Right lobe of liver (tissue), 6 donors: ENCODE results near the gene TMEM8B. TPM values are rescaled to one million over a fixed set of nuclear protein-coding genes. Genes with fewer than 3 reads are reported as not detected.
"Not testable (repeated sequence)": the region's sequence is repeated elsewhere in the genome, so short reads cannot be mapped to it uniquely, and the experiment has no call there.

Experiments used
- ATAC-seq, 4 donors: fragments of 200-7000 bp; cut with Tn5 transposase; one replicate each; pipeline ENCODE4 v1.9.1; 2020; ENCODE audit warnings: mild to moderate bottlenecking in 4 of 4, moderate library complexity in 4 of 4
- DNase-seq, 3 donors: peaks; one replicate each; pipeline ENCODE4 v3.0.0-alpha.2; 2020
- H3K27ac ChIP-seq, 3 donors: fragments of 200-600 bp; one replicate each; pipeline ENCODE4 v1.8.0; 2022
- H3K27me3 ChIP-seq, 2 donors: fragments of 200-600 bp; one replicate each; pipeline ENCODE4 v1.8.0; 2022
- H3K36me3 ChIP-seq, 4 donors: fragments of 200-600 bp; sonication (generic) in 1 of 4; one replicate each; pipeline versions ENCODE4 v1.5.1 to v1.8.0; 2017 to 2022; ENCODE audit warnings: control low read depth in 1 of 4
- H3K4me1 ChIP-seq, 4 donors: fragments of 200-600 bp; sonication (generic) in 1 of 4; one replicate each; pipeline versions ENCODE4 v1.5.1 to v1.8.0; 2017 to 2022; ENCODE audit warnings: control low read depth in 1 of 4
- H3K4me3 ChIP-seq, 3 donors: fragments of 200-600 bp; one replicate each; pipeline ENCODE4 v1.8.0; 2022
- H3K9me3 ChIP-seq, 4 donors: fragments of 200-600 bp; sonication (generic) in 1 of 4; one replicate each; pipeline versions ENCODE4 v1.5.1 to v1.8.0; 2017 to 2022; ENCODE audit warnings: control low read depth in 1 of 4
- POLR2A ChIP-seq: fragments of 450-650 bp; IDR thresholded peaks from one replicate; pipeline ENCODE4 v1.6.1; 2017; ENCODE audit warnings: antibody characterized with exemption, mild to moderate bottlenecking
- WGBS: methylation state at CpG from one replicate; pipeline ENCODE4 v1.1.6; 2018; ENCODE audit warnings: low coverage, low lambda C conversion rate; ENCODE audit not compliant: insufficient coverage; ENCODE audit errors: missing lambda C conversion rate; 5-methylcytosine and 5-hydroxymethylcytosine counted together
- intact Hi-C, 2 donors: fragments of 100-400 bp; cut with DNase I; formaldehyde crosslinking; loops; one replicate each; pipeline versions ENCODE4 v1.11.2 to v1.14.1; 2022
- total RNA-seq, 6 experiments: library from RNA; depleted of rRNA in 2 of 6; stranded (reverse); fragments of >200 nt in 2 of 6; fragmentation: NEBNext Ultra II Directional in 3 of 6; extraction: Animal tissue kit (Norgen Biotek cat#: 25700) in 3 of 6; gene quantifications; one replicate each; pipeline versions ENCODE4 v1.1.0 to v1.2.4, GENCODE V29; 2016 to 2023
- TF ChIP-seq, protein P1 (sequence below), 4 donors: fragments of 200-600 bp in 3 of 4; fragments of 450-650 bp in 1 of 4; IDR thresholded peaks; one replicate each; pipeline versions ENCODE4 v1.5.1 to v1.8.0; 2016 to 2022; ENCODE audit warnings: antibody characterized with exemption in 4 of 4, mild to moderate bottlenecking in 2 of 4
- donor health status: DM: no; HTN: yes; CAD: no.
- donor health status: DM: no; HTN: no; CAD: no.
- donor health status: DM: no; HTN: no; CAD: no.
- donor health status: DM: no; HTN: yes; CAD: no.
- donor health status: DM: no; HTN: yes; CAD: no.

Gene TMEM8B
- total RNA-seq, 6 experiments from 2014 or later: 1.7 to 4.7 (median 3.5) TPM

DNA sequence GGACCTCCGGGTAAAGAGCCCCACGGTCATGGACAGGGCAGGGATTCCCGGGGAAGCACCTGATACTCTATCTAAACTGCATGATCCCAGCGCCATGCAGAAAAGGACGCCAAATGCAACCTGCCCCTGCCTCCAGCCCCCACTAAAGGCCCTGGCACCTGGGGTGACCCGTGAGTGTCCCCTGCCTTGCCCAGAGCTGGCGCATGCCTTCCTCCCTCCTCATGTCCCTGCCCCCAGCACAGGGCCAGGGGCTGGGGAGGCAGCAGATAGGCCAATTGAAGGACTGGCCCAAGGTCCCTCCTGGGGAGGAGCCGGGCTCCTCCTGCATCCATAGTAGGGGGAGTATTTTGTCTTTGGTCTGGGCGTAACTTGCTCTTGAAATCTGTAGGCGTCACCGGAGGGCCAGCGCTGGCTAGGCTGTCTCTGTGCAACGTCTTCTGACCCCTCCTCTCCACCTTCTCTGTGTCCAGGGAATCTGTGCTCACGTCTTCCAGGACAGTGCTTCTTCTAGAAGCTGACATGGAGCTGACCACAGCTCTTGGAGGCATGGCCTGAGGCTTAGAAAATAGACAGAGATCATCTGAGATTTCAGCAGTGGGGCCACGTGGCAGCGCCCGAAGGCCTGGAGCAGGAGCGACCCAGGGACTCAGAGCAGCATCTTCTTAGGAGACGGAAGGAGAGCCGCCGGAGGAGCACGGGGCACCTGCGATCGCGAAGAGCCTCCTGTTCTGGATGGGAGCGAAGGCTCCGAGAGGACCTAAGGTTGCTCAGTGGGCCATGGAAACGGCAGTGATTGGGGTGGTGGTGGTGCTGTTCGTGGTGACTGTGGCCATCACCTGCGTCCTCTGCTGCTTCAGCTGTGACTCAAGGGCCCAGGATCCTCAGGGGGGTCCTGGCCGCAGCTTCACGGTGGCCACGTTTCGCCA lies 80.9 kb downstream of the TMEM8B start:
- H3K27me3 ChIP-seq: no peaks in the 10 kb centered on the region
- peaks cover 0 to 62% (median 18%) of the 10 kb centered on the region in 4 donors for H3K4me1 ChIP-seq
- DNase-seq (no peak), ATAC-seq (no peak)
- intact Hi-C loops: loop anchor here in 1 of 2 donors (5.0 kb wide), 1 partner anchor 32 kb away; no protein-coding TSS in a partner anchor
- TF ChIP-seq POLR2A: no peak
- TF ChIP-seq, protein P1, sequence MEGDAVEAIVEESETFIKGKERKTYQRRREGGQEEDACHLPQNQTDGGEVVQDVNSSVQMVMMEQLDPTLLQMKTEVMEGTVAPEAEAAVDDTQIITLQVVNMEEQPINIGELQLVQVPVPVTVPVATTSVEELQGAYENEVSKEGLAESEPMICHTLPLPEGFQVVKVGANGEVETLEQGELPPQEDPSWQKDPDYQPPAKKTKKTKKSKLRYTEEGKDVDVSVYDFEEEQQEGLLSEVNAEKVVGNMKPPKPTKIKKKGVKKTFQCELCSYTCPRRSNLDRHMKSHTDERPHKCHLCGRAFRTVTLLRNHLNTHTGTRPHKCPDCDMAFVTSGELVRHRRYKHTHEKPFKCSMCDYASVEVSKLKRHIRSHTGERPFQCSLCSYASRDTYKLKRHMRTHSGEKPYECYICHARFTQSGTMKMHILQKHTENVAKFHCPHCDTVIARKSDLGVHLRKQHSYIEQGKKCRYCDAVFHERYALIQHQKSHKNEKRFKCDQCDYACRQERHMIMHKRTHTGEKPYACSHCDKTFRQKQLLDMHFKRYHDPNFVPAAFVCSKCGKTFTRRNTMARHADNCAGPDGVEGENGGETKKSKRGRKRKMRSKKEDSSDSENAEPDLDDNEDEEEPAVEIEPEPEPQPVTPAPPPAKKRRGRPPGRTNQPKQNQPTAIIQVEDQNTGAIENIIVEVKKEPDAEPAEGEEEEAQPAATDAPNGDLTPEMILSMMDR (IDR thresholded peaks at IDR 0.05): no peak
- peak overlapping the region; percentile 53 to 69 (median 62) for H3K27ac ChIP-seq
- no peaks in the 10 kb centered on the region for H3K36me3 ChIP-seq
- 80% methylated on average over 3 of the region's 34 CpGs for WGBS
- peak overlapping the region in 1 of 3 donors; percentile 1 for H3K4me3 ChIP-seq
- no peaks in the 10 kb centered on the region for H3K9me3 ChIP-seq

DNA sequence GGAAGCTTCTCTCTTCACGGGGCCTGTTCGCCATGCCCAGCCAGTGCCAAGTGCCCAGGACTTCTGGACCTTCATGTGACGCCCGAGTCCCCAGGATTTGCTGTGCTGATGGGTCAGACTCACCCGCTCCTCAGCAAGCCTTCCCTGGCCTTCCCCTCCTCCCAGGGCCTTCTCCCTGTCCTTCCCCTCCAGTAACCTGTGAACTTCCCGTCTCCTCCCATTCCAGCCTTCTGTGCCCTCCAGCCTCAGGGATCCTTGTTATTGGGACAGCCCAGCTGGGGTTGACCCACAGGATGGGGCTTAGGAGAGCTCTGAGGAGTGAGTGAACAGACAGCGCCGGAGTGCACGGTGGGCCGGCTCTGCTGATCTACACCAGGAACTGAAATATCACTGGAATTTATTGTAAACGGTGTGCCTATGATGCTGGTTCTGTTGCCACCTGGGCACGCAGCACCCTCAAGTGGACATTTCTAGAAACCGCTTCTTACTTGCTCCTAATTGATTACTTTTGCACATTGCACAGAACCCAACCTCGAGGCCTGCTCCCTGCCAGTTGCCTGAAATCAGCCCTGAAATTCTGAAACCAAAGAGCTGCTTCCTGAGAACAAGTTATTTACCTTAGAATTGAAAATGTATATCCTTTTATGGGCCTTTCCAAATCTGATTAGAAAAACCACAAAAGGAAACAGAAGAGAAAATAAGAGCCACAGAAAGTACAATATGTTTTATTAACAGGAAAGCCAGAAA lies 81.8 kb downstream of the TMEM8B start:
- Histone ChIP-seq H3K4me1 (peaks cover 0 to 54% (median 15%) of the 10 kb centered on the region in 4 donors), H3K4me3 (no peak overlapping the region), H3K36me3 (no peaks in the 10 kb centered on the region), H3K27me3 (no peaks in the 10 kb centered on the region), H3K27ac (peak overlapping the region in 2 of 3 donors; percentile 45 to 62), H3K9me3 (no peaks in the 10 kb centered on the region)
- intact Hi-C loops: no loop called here
- WGBS: 33% methylated on average over 6 of the region's 14 CpGs
- TF ChIP-seq, protein P1 (IDR thresholded peaks at IDR 0.05): peak; percentile 49 to 67 (median 59)
- TF ChIP-seq POLR2A: no peak
- peak in 1 of 3 donors; percentile 68 for DNase-seq
- peak; percentile 37 to 61 (median 54) for ATAC-seq

DNA sequence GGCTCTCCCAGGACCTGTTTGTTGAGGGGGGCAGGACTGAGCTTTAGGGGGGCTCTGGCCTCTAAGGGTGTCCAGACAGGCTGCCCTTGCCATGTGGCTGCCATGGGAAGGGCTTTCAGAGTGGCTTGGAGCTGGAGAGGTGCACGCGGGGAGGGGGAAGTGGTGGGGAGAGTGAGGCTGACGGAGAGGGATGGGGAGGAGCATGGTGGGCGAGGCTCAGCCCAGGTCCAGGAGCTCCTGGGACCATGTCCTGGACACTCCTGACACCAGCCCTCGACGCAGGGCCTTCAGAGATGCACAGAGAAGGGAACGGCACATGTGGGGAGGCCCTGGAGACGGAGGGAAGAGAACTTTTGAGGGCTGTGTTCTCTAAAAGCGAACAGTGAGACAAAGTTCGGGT lies 82.7 kb downstream of the TMEM8B start:
- ATAC-seq: no peak
- TF ChIP-seq POLR2A: no peak
- TF ChIP-seq, protein P1 (IDR thresholded peaks at IDR 0.05): no peak
- Histone ChIP-seq H3K4me1 (peaks cover 0 to 53% (median 13%) of the 10 kb centered on the region in 4 donors), H3K36me3 (no peaks in the 10 kb centered on the region), H3K9me3 (no peaks in the 10 kb centered on the region), H3K27ac (peak overlapping the region in 2 of 3 donors; percentile 45 to 62), H3K4me3 (no peak overlapping the region), H3K27me3 (no peaks in the 10 kb centered on the region)
- 68% methylated on average over 5 of the region's 10 CpGs for WGBS
- DNase-seq: no peak
- intact Hi-C loops: no loop called here

DNA sequence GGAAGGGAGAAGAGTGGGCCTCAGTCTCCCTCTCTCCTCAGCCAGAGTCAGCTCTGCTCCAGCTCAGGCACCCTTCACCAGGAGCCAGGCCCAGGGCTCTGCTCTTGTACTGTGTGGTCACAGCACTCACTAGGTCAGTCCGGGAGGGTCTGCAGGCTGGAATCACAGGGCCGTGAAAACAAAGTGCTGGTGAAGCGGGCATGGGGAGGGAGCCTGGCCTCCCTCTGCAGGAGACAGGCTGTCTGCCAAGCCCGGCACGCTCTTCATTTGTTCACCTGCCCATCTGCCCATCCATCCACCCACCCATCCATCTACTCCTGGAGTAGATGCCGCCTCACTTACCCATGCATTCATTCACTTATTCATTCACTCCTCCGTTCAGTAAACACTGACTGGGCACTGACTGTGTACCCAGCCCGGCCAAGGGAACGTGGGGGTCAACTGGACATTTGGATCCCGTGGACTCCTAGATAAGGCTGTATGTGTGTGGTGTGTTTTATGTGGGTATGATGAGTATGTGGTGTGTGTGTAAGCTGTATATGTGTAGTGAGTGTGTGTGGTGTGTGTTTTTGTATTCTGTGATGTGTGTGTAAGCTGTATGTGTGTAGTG lies 83.9 kb downstream of the TMEM8B start:
- 40% methylated on average over 5 of the region's 10 CpGs for WGBS
- no peak overlapping the region for H3K27ac ChIP-seq
- no peaks in the 10 kb centered on the region for H3K36me3 ChIP-seq
- no peak overlapping the region for H3K4me3 ChIP-seq
- peaks cover 0 to 47% (median 4%) of the 10 kb centered on the region in 4 donors for H3K4me1 ChIP-seq
- H3K27me3 ChIP-seq: no peaks in the 10 kb centered on the region
- peak; percentile 23 to 58 (median 30) for ATAC-seq
- intact Hi-C loops: no loop called here
- H3K9me3 ChIP-seq: no peaks in the 10 kb centered on the region
- DNase-seq: peak in 1 of 3 donors; percentile 75
- TF ChIP-seq, protein P1 (IDR thresholded peaks at IDR 0.05): no peak
- no peak for TF ChIP-seq POLR2A

DNA sequence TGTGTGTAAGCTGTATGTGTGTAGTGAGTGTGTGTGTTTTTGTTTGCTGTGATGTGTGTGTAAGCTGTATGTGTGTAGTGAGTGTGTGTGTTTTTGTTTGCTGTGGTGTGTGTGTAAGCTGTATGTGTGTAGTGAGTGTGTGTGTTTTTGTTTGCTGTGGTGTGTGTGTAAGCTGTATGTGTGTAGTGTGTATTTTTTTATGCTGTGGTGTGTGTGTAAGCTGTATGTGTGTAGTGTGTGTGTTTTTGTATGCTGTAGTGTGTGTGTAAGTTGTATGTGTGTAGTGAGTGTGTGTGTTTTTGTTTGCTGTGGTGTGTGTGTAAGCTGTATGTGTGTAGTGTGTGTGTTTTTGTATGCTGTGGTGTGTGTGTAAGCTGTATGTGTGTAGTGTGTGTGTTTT lies 84.4 kb downstream of the TMEM8B start:
- H3K4me1 ChIP-seq: peaks cover 0 to 44% (median 3%) of the 10 kb centered on the region in 4 donors
- H3K4me3 ChIP-seq, intact Hi-C loops, H3K27me3 ChIP-seq, H3K9me3 ChIP-seq, H3K27ac ChIP-seq, DNase-seq, ATAC-seq, H3K36me3 ChIP-seq: not testable (repeated sequence)
